RWPE1 (cell line): ENCODE measurements around the gene CAMK1.

Source experiments
- CTCF ChIA-PET: fragments of 350-600 bp; sonication (Branson Sonifier 250); formaldehyde crosslinking; extraction: SDS; loops from one replicate; lab custom pipeline; 2021; lab: Yijun Ruan, JAX
- POLR2A ChIA-PET: fragments of 400-600 bp; formaldehyde crosslinking; extraction: SDS; loops from one replicate; lab custom pipeline; 2020; ENCODE audit warnings: antibody characterized with exemption; ENCODE audit not compliant: low non-redundant PET; lab: Yijun Ruan, JAX
- DNase-seq: peaks from one replicate; pipeline ENCODE4 v3.0.0; 2012; ENCODE audit warnings: low spot score
- H3K27ac ChIP-seq: fragments of 450-650 bp; 2 replicates; pipeline ENCODE4 v1.5.1; 2017
- CTCF ChIP-seq: fragments of 450-650 bp; conservative IDR thresholded peaks from 2 replicates; pipeline ENCODE4 v1.5.1; 2017; ENCODE audit warnings: low read depth, mild to moderate bottlenecking

CAMK1 gene

DNA sequence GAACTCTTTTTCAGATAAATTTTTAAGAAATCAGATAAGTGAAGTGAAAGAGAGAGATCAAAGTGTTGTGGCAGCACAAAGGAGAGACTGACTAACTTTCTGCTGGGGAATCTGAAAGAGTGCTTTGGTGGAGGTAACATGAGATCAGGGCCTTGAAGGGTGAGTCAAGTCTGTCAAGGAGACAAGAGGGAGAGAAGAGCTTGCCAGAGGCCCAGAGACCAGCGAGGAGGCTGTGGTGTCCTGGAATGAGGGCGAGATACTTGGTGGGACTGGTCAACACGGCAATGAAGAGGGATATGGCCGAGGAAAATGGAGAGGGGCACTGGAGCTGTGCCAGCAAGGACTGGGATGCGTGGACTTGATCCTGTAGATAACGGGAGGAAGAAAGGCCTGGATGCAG lies 18.0 kb upstream of the CAMK1 start:
- TF ChIP-seq CTCF: no peak
- DNase-seq: no peak
- H3K27ac ChIP-seq: peak overlapping the region; percentile 43; the same call in 1 of the 2 replicates
- POLR2A ChIA-PET: no interaction called here
- CTCF ChIA-PET: no interaction called here

DNA sequence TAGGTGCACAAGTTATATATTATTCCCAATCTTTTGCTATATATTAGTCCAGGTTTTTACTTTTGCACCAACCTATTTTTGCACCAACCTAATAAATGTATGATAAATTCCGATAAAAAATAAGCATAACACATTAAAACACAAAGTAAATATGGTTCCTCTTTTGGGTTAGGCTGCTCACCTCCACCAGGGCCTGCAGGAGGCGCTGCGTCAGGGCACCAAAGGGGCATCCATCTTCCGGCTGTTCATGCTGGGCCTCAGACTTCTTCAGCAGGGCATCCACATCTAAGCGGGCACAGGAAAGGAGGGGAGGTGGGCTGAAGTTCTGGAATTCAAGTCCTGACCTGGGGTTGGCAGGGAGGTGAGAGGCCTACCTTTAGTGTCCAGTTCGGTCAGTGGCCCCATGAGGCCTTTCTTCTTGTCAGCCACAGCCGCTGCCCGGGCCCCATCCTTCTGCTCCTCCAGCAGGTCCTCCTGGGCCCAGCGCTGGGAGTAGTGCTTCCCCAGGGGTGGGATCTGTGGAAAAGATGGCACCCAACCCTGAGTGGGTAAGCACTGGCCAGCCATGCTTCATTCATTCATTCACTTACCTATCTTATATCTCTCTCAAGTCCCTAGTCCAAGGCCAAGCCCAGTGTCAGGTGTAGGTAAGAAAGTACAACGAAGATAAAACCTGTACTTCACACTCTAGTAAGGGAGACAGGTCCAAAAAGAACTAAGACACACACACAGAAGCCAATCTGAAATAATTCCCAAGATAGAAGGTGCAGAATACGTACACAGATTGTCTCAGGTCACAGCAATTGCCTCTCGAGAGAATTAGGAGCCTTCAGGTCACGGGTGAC lies 17.3 kb upstream of the CAMK1 start:
- TF ChIP-seq CTCF: peak; percentile 38
- POLR2A ChIA-PET: no interaction called here
- DNase-seq: no peak
- CTCF ChIA-PET: no interaction called here
- no peak overlapping the region for H3K27ac ChIP-seq

DNA sequence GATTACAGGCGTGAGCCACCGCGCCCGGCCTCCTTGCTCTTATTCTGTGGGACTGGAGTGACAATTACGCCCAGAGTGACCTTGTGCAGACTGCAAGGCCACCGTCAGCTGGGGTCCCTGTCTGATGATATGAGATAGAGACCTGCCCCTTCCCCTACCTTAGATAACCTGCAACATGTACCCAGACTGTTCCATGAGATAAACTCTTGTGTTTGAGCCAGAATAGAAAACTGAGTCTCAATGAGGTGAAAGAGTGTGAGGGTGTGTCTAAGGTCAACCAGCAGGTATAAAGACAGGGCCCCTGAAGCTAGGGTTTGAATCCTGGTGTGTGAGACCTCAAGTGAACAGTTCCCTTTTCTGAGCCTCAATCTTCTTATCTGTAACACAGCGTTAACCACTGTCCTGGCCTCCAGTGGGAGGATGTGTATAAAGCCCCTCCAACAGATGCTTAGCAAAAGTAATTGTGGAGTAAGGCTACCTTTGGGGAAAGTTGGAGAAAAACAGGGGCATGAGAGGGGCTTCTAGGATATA lies 16.5 kb upstream of the CAMK1 start:
- no peak for DNase-seq
- ChIA-PET CTCF (no interaction called here), POLR2A (no interaction called here)
- TF ChIP-seq CTCF: no peak
- peak overlapping the region; percentile 63 for H3K27ac ChIP-seq

- POLR2A ChIA-PET: no interaction called here
- peak overlapping the region; percentile 63 for H3K27ac ChIP-seq
- TF ChIP-seq CTCF: no peak
- no peak for DNase-seq
- CTCF ChIA-PET: no interaction called here
Observed at GRCh38 chr3:9785602-9786001, 15.9 kb upstream of the CAMK1 start.

DNA sequence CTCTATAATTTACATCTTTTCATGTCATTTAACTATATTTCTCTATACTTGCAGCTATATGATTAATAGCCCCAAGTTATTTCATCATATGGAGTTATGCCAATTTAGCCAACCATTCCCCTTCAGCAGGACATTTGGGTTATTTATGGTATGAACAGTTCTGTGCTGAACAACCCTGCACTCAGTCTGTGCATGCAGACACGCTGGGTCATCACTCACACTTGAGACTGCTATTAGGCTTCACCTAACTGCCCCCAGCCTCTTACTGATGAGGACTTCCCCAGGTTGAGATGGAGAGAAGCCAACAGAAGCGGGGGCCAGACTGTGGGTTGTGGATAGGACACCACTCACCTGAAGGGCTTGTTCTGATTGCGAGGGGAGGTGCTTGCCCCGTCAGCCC lies 15.2 kb upstream of the CAMK1 start:
- ChIA-PET CTCF (no interaction called here), POLR2A (no interaction called here)
- no peak for DNase-seq

GRCh38 chr3:9783954-9784353 lies 14.2 kb upstream of the CAMK1 start:
- TF ChIP-seq CTCF: no peak
- DNase-seq: no peak
- POLR2A ChIA-PET: no interaction called here
- CTCF ChIA-PET: no interaction called here
- peak overlapping the region; percentile 10; the same call in 1 of the 2 replicates for H3K27ac ChIP-seq

More for the DNA sequence above, 15.2 kb upstream of the CAMK1 start:
- peak overlapping the region; percentile 63 for H3K27ac ChIP-seq
- no peak for TF ChIP-seq CTCF
